ENCODE results near the gene BORA.
A peak's percentile ranks its signal among the peaks of the same experiment; 100 is the strongest.
"Not testable (repeated sequence)": the region's sequence is repeated elsewhere in the genome, so short reads cannot be mapped to it uniquely, and the experiment has no call there.

Gene BORA

GRCh38 chr13:72727417-72728289 lies at the start of gene BORA, which contains the start of gene MZT1:
BORA (plus strand) TSS chr13:72727923; CDS start chr13:72728941, 1,018 bp downstream.
MZT1 (minus strand) TSS chr13:72727629; CDS start chr13:72727602, 27 bp downstream.
- DNase-seq (ENCODE audit: low spot score), result peak; percentile 99

GRCh38 chr13:72678312-72678711 lies 49.4 kb upstream of the BORA start:
- no peak for DNase-seq (ENCODE audit: low spot score)

GRCh38 chr13:72680353-72680752 lies 47.4 kb upstream of the BORA start:
- no peak for DNase-seq (ENCODE audit: low spot score)

- no peak for DNase-seq (ENCODE audit: low spot score)
These were observed 41.0 kb upstream of the BORA start for GRCh38 chr13:72686766-72687165.

- no peak for DNase-seq (ENCODE audit: low spot score)
These were observed 38.5 kb upstream of the BORA start for GRCh38 chr13:72689181-72689696.

GRCh38 chr13:72692884-72693514 lies 34.7 kb upstream of the BORA start:
- DNase-seq (ENCODE audit: low spot score), result no peak

GRCh38 chr13:72693832-72694231 lies 33.9 kb upstream of the BORA start:
- DNase-seq (ENCODE audit: low spot score), result no peak

GRCh38 chr13:72694314-72694713 lies 33.4 kb upstream of the BORA start:
- no peak for DNase-seq (ENCODE audit: low spot score)

GRCh38 chr13:72696579-72696978 lies 31.1 kb upstream of the BORA start:
- peak; percentile 28 for DNase-seq (ENCODE audit: low spot score)

- no peak for DNase-seq (ENCODE audit: low spot score)
These were observed 29.6 kb upstream of the BORA start for GRCh38 chr13:72698164-72698563.

GRCh38 chr13:72700509-72700908 lies 27.2 kb upstream of the BORA start:
- no peak for DNase-seq (ENCODE audit: low spot score)

GRCh38 chr13:72716776-72717175 lies 10.9 kb upstream of the BORA start:
- DNase-seq (ENCODE audit: low spot score), result peak; percentile 47

GRCh38 chr13:72726185-72726584 lies 1.5 kb upstream of the BORA start:
- DNase-seq (ENCODE audit: low spot score), result not testable (repeated sequence)

GRCh38 chr13:72726726-72727416 lies 852 bp upstream of the BORA start:
- peak; percentile 18 for DNase-seq (ENCODE audit: low spot score)

GRCh38 chr13:72728290-72728605 lies 525 bp downstream of the BORA start:
- no peak for DNase-seq (ENCODE audit: low spot score)

GRCh38 chr13:72737033-72737432 lies 9.3 kb downstream of the BORA start:
- peak; percentile 18 for DNase-seq (ENCODE audit: low spot score)

- no peak for DNase-seq (ENCODE audit: low spot score)
These were observed 12.3 kb downstream of the BORA start for GRCh38 chr13:72740015-72740414.

GRCh38 chr13:72745260-72745659 lies 17.5 kb downstream of the BORA start:
- no peak for DNase-seq (ENCODE audit: low spot score)

- no peak for DNase-seq (ENCODE audit: low spot score)
These were observed 23.5 kb downstream of the BORA start for GRCh38 chr13:72751220-72751619.

- DNase-seq (ENCODE audit: low spot score), result no peak
These were observed 26.4 kb downstream of the BORA start for GRCh38 chr13:72754111-72754510.

- no peak for DNase-seq (ENCODE audit: low spot score)
These were observed 30.2 kb downstream of the BORA start for GRCh38 chr13:72757792-72758535.

GRCh38 chr13:72760189-72760588 lies 32.5 kb downstream of the BORA start:
- DNase-seq (ENCODE audit: low spot score), result no peak

Data from kidney tubule cell (primary cell).